ENCODE results near the gene SLC25A21.

Gene SLC25A21

DNA sequence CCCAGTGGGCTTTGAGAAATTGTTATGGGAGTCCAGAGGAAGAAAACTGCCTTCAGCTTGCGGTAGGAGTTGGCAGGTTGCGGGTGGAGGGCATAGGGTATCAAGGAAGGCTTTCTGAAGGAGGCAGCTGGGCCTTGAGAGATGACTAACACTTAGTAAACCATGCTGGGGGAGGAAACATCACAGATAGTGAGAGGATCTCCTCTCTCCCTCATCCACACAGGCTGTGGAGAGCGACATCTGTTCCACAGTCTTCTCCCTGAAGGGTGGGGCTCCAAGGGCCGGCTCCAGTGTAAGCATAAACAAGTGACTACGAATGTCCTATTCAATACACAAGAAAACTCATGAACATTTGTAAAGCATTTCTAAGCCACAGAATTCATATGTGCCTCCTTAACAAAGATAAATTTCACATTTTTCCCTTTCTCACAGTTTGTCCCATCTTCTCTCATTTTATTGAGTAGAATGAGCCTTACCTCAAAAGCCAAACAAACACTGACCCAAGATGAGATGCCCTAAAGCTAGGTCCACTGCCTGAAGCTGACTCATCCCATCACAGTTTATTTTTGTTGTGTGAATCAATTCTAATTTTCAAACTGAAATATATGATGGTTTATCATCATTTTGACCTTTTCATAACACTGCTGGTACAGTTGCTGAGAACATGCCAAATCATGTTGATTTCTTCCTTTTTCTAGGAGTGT is 227.9 kb downstream of the SLC25A21 start:
- Histone ChIP-seq H3K4ac (ENCODE audit: low read length) (peak overlapping the region; percentile 29), H4K91ac (ENCODE audit: low read depth, low read length, poor library complexity) (no peak overlapping the region), H2BK15ac (ENCODE audit: low read length) (no peak overlapping the region), H3K14ac (ENCODE audit: low read length) (no peak overlapping the region), H3K18ac (ENCODE audit: low read length) (no peak overlapping the region), H3K27ac (replicated peaks; ENCODE audit: low read length) (no peak overlapping the region), H2BK5ac (ENCODE audit: low read length) (no peak overlapping the region), H3K4me1 (ENCODE audit: control insufficient read depth in 2 of 2, insufficient read depth in 1 of 2, low read depth in 1 of 2, low read length in 2 of 2) (no peaks in the 10 kb centered on the region), H3K27me3 (ENCODE audit: control insufficient read depth in 3 of 3, insufficient read depth in 3 of 3, low read depth in 1 of 3, low read length in 3 of 3) (no peaks in the 10 kb centered on the region), H3K4me2 (ENCODE audit: insufficient read depth, low read length, poor library complexity, severe bottlenecking) (no peak overlapping the region), H2BK120ac (ENCODE audit: low read depth, low read length) (no peak overlapping the region), H4K8ac (ENCODE audit: low read depth, low read length) (no peak overlapping the region), H2BK12ac (ENCODE audit: low read length) (no peak overlapping the region), H3K4me3 (ENCODE audit: low read length in 2 of 2) (no peak overlapping the region), H3K9ac (ENCODE audit: low read depth, low read length, poor library complexity) (no peak overlapping the region), H3K9me3 (replicated peaks in 1 of 2; ENCODE audit: control insufficient read depth in 2 of 2, insufficient read depth in 1 of 2, low read depth in 1 of 2, low read length in 2 of 2) (no peaks in the 10 kb centered on the region), H3K79me1 (ENCODE audit: low read depth, low read length) (no peaks in the 10 kb centered on the region), H3K36me3 (replicated peaks in 1 of 2; ENCODE audit: control insufficient read depth in 2 of 2, insufficient read depth in 2 of 2, low read length in 2 of 2) (no peaks in the 10 kb centered on the region), H2AK5ac (ENCODE audit: low read depth, low read length) (no peak overlapping the region), H2AFZ (ENCODE audit: low read length) (no peak overlapping the region), H3K23ac (ENCODE audit: low read depth, low read length, poor library complexity) (no peak overlapping the region)
- DNase-seq (ENCODE audit: low spot score), result no peak
- no CpG with 5 or more reads among the region's 5 CpGs for WGBS, 2 donors (ENCODE audit: extremely low coverage in 2 of 2, insufficient read length in 2 of 2, insufficient replicate concordance in 1 of 2)

DNA sequence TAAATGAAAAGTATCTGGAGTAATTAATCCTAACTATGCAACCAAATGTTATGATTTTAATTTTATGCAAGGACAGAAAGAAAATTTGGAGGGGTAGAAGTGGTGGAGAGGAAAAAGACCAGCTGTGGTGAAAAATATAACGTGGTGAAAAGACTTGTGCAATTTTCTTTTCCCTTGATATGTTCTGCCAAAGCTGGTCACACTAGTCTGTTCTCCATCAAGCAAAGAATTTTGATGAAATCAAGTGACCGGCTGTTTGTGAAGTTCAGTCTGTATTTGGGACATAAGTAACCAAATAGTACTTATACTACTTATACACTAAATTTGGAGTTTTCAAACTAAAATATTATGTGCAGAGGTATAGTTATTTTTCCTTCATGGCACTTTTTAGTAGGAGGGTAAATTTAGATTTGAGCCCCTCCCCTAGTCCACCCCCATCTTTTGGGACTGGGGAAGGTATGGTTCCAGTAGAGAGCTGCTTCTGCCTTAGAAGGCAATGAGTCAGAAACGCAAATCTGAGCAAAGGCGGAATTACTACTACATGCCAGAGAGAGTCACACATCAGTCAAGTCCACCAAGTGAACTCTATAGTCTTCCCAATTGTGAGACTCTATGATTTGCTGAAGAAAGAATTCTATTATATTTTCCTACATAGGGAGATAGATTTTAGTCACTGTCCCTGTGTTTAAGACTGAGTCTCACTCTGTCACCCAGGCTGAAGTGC is 229.7 kb downstream of the SLC25A21 start:
- Histone ChIP-seq H3K4me3 (ENCODE audit: low read length in 2 of 2) (no peak overlapping the region), H2AFZ (ENCODE audit: low read length) (no peak overlapping the region), H2AK5ac (ENCODE audit: low read depth, low read length) (no peak overlapping the region), H3K27me3 (ENCODE audit: control insufficient read depth in 3 of 3, insufficient read depth in 3 of 3, low read depth in 1 of 3, low read length in 3 of 3) (no peaks in the 10 kb centered on the region), H3K36me3 (replicated peaks in 1 of 2; ENCODE audit: control insufficient read depth in 2 of 2, insufficient read depth in 2 of 2, low read length in 2 of 2) (no peaks in the 10 kb centered on the region), H4K8ac (ENCODE audit: low read depth, low read length) (no peak overlapping the region), H2BK15ac (ENCODE audit: low read length) (no peak overlapping the region), H3K79me1 (ENCODE audit: low read depth, low read length) (no peaks in the 10 kb centered on the region), H3K14ac (ENCODE audit: low read length) (no peak overlapping the region), H2BK120ac (ENCODE audit: low read depth, low read length) (no peak overlapping the region), H3K9ac (ENCODE audit: low read depth, low read length, poor library complexity) (no peak overlapping the region), H3K4ac (ENCODE audit: low read length) (no peak overlapping the region), H3K18ac (ENCODE audit: low read length) (no peak overlapping the region), H3K23ac (ENCODE audit: low read depth, low read length, poor library complexity) (no peak overlapping the region), H3K4me2 (ENCODE audit: insufficient read depth, low read length, poor library complexity, severe bottlenecking) (no peak overlapping the region), H2BK5ac (ENCODE audit: low read length) (no peak overlapping the region), H3K9me3 (replicated peaks in 1 of 2; ENCODE audit: control insufficient read depth in 2 of 2, insufficient read depth in 1 of 2, low read depth in 1 of 2, low read length in 2 of 2) (no peaks in the 10 kb centered on the region), H4K91ac (ENCODE audit: low read depth, low read length, poor library complexity) (no peak overlapping the region), H3K27ac (replicated peaks; ENCODE audit: low read length) (no peak overlapping the region), H3K4me1 (ENCODE audit: control insufficient read depth in 2 of 2, insufficient read depth in 1 of 2, low read depth in 1 of 2, low read length in 2 of 2) (no peaks in the 10 kb centered on the region), H2BK12ac (ENCODE audit: low read length) (no peak overlapping the region)
- WGBS, 2 donors (ENCODE audit: extremely low coverage in 2 of 2, insufficient read length in 2 of 2, insufficient replicate concordance in 1 of 2), result no CpG with 5 or more reads among the region's 4 CpGs
- DNase-seq (ENCODE audit: low spot score), result no peak

DNA sequence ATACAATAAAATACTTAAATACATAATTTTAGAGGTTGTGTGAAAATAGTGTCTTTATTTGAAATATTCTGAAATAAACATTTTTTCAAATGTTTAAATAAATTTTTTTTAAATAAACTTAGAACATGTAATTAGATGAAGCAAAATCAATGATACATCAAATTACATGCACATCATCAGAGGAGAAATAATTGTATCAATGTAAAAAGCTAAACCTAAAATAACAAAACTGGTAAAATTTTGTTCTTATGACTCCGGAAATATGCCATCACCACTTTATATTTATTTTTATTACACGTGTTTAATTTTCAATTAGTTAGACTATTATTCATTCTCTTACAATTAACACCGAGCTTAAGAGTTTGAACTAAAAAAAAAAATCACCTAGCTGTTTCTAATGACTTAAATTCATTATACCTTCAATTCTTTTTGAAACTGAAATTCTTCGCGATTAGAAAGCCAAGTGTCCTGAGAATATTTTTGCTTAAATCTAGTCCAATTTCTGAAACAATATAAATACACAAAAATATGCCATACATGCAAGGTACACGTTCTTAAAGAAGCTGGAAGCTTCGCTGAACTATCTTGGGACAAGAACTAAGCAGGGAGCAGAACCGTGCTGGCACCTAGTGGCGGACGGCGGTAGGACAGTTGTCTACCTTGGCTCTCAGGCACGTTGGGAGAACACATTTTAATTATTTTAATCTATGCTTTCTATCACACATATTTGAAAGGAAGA is 230.5 kb downstream of the SLC25A21 start:
- no peak overlapping the region for H3K23ac ChIP-seq (ENCODE audit: low read depth, low read length, poor library complexity)
- peak; percentile 59 for DNase-seq (ENCODE audit: low spot score)
- H3K4me1 ChIP-seq (ENCODE audit: control insufficient read depth in 2 of 2, insufficient read depth in 1 of 2, low read depth in 1 of 2, low read length in 2 of 2), result no peaks in the 10 kb centered on the region
- no peak overlapping the region for H3K4me2 ChIP-seq (ENCODE audit: insufficient read depth, low read length, poor library complexity, severe bottlenecking)
- H3K14ac ChIP-seq (ENCODE audit: low read length), result no peak overlapping the region
- H2AK5ac ChIP-seq (ENCODE audit: low read depth, low read length), result no peak overlapping the region
- H2BK120ac ChIP-seq (ENCODE audit: low read depth, low read length), result no peak overlapping the region
- no peak overlapping the region for H2AFZ ChIP-seq (ENCODE audit: low read length)
- WGBS, 2 donors (ENCODE audit: extremely low coverage in 2 of 2, insufficient read length in 2 of 2, insufficient replicate concordance in 1 of 2), result no CpG with 5 or more reads among the region's 12 CpGs
- H4K91ac ChIP-seq (ENCODE audit: low read depth, low read length, poor library complexity), result no peak overlapping the region
- H3K36me3 ChIP-seq (replicated peaks in 1 of 2; ENCODE audit: control insufficient read depth in 2 of 2, insufficient read depth in 2 of 2, low read length in 2 of 2), result no peaks in the 10 kb centered on the region
- H3K79me1 ChIP-seq (ENCODE audit: low read depth, low read length), result no peaks in the 10 kb centered on the region
- no peak overlapping the region for H2BK12ac ChIP-seq (ENCODE audit: low read length)
- no peak overlapping the region for H3K4ac ChIP-seq (ENCODE audit: low read length)
- H2BK15ac ChIP-seq (ENCODE audit: low read length), result no peak overlapping the region
- H3K27ac ChIP-seq (replicated peaks; ENCODE audit: low read length), result no peak overlapping the region
- H3K9me3 ChIP-seq (replicated peaks in 1 of 2; ENCODE audit: control insufficient read depth in 2 of 2, insufficient read depth in 1 of 2, low read depth in 1 of 2, low read length in 2 of 2), result no peaks in the 10 kb centered on the region
- H3K4me3 ChIP-seq (ENCODE audit: low read length in 2 of 2), result no peak overlapping the region
- H3K27me3 ChIP-seq (ENCODE audit: control insufficient read depth in 3 of 3, insufficient read depth in 3 of 3, low read depth in 1 of 3, low read length in 3 of 3), result no peaks in the 10 kb centered on the region
- no peak overlapping the region for H3K9ac ChIP-seq (ENCODE audit: low read depth, low read length, poor library complexity)
- no peak overlapping the region for H4K8ac ChIP-seq (ENCODE audit: low read depth, low read length)
- no peak overlapping the region for H2BK5ac ChIP-seq (ENCODE audit: low read length)
- H3K18ac ChIP-seq (ENCODE audit: low read length), result no peak overlapping the region

GRCh38 chr14:36940476-36940875 is 231.9 kb downstream of the SLC25A21 start:
- no peaks in the 10 kb centered on the region for H3K9me3 ChIP-seq (replicated peaks in 1 of 2; ENCODE audit: control insufficient read depth in 2 of 2, insufficient read depth in 1 of 2, low read depth in 1 of 2, low read length in 2 of 2)
- H2AK5ac ChIP-seq (ENCODE audit: low read depth, low read length), result no peak overlapping the region
- H3K14ac ChIP-seq (ENCODE audit: low read length), result no peak overlapping the region
- no peak overlapping the region for H3K4ac ChIP-seq (ENCODE audit: low read length)
- H2BK5ac ChIP-seq (ENCODE audit: low read length), result no peak overlapping the region
- H4K8ac ChIP-seq (ENCODE audit: low read depth, low read length), result no peak overlapping the region
- H2BK12ac ChIP-seq (ENCODE audit: low read length), result no peak overlapping the region
- no peak overlapping the region for H3K9ac ChIP-seq (ENCODE audit: low read depth, low read length, poor library complexity)
- no peak overlapping the region for H4K91ac ChIP-seq (ENCODE audit: low read depth, low read length, poor library complexity)
- no CpG with 5 or more reads among the region's 4 CpGs for WGBS, 2 donors (ENCODE audit: extremely low coverage in 2 of 2, insufficient read length in 2 of 2, insufficient replicate concordance in 1 of 2)
- H3K36me3 ChIP-seq (replicated peaks in 1 of 2; ENCODE audit: control insufficient read depth in 2 of 2, insufficient read depth in 2 of 2, low read length in 2 of 2), result no peaks in the 10 kb centered on the region
- H3K27ac ChIP-seq (replicated peaks; ENCODE audit: low read length), result no peak overlapping the region
- H2BK15ac ChIP-seq (ENCODE audit: low read length), result no peak overlapping the region
- H2AFZ ChIP-seq (ENCODE audit: low read length), result no peak overlapping the region
- no peak overlapping the region for H3K23ac ChIP-seq (ENCODE audit: low read depth, low read length, poor library complexity)
- no peaks in the 10 kb centered on the region for H3K79me1 ChIP-seq (ENCODE audit: low read depth, low read length)
- no peak overlapping the region for H3K18ac ChIP-seq (ENCODE audit: low read length)
- DNase-seq (ENCODE audit: low spot score), result no peak
- H3K27me3 ChIP-seq (ENCODE audit: control insufficient read depth in 3 of 3, insufficient read depth in 3 of 3, low read depth in 1 of 3, low read length in 3 of 3), result no peaks in the 10 kb centered on the region
- H2BK120ac ChIP-seq (ENCODE audit: low read depth, low read length), result no peak overlapping the region
- H3K4me1 ChIP-seq (ENCODE audit: control insufficient read depth in 2 of 2, insufficient read depth in 1 of 2, low read depth in 1 of 2, low read length in 2 of 2), result no peaks in the 10 kb centered on the region
- H3K4me2 ChIP-seq (ENCODE audit: insufficient read depth, low read length, poor library complexity, severe bottlenecking), result no peak overlapping the region
- no peak overlapping the region for H3K4me3 ChIP-seq (ENCODE audit: low read length in 2 of 2)

Data from neuronal stem cell (in vitro differentiated cells).